GM21526 (cell line): ENCODE results near the gene HOXA4.
A peak's percentile ranks its signal among the peaks of the same experiment; 100 is the strongest.

Experiments
- ATAC-seq: cut with Tn5 transposase; IDR thresholded peaks from one replicate; pipeline ENCODE4 v1.9.1; 2021; ENCODE audit warnings: moderate library complexity; ENCODE audit not compliant: unreplicated experiment, low FRiP score

The HOXA4 gene

GRCh38 chr7:27097686-27098577, 32.6 kb downstream of the HOXA4 start:
- no peak for ATAC-seq

GRCh38 chr7:27096768-27097514, 33.6 kb downstream of the HOXA4 start:
- ATAC-seq: no peak

- peak; percentile 88 for ATAC-seq
These were observed 34.4 kb downstream of the HOXA4 start, which contains the start of gene HOXA1 for GRCh38 chr7:27095897-27096767. HOXA1 (minus strand) TSS chr7:27096000; CDS start chr7:27095912, 88 bp downstream.

- ATAC-seq: no peak
These were observed 35.3 kb downstream of the HOXA4 start for GRCh38 chr7:27095050-27095896.

- no peak for ATAC-seq
These were observed 36.1 kb downstream of the HOXA4 start for GRCh38 chr7:27094304-27095049.

- no peak for ATAC-seq
These were observed 37.2 kb downstream of the HOXA4 start for GRCh38 chr7:27093184-27093895.

- no peak for ATAC-seq
These were observed 37.8 kb downstream of the HOXA4 start for GRCh38 chr7:27092819-27093110.

- ATAC-seq: no peak
These were observed 38.4 kb downstream of the HOXA4 start for GRCh38 chr7:27091941-27092818.

GRCh38 chr7:27091105-27091504, 39.5 kb downstream of the HOXA4 start:
- ATAC-seq: no peak

GRCh38 chr7:27088002-27088922, 42.3 kb downstream of the HOXA4 start:
- ATAC-seq: no peak

- no peak for ATAC-seq
These were observed 46.9 kb downstream of the HOXA4 start for GRCh38 chr7:27083646-27084045.

- ATAC-seq: no peak
These were observed 48.4 kb downstream of the HOXA4 start for GRCh38 chr7:27082171-27082570.

GRCh38 chr7:27080844-27081436, 49.6 kb downstream of the HOXA4 start:
- ATAC-seq: no peak

- no peak for ATAC-seq
These were observed 51.2 kb downstream of the HOXA4 start for GRCh38 chr7:27079234-27079975.

- no peak for ATAC-seq
These were observed 51.8 kb downstream of the HOXA4 start for GRCh38 chr7:27078616-27079233.
